Measurements from ENCODE around the gene DNAI7. TPM values are rescaled to one million over a fixed set of nuclear protein-coding genes. Genes with fewer than 3 reads are reported as not detected.

The DNAI7 gene
- total and polyA plus RNA-seq, 2 of the 8 experiments (the other 6 are each of a cell fraction or from before 2014, with no cell fraction given), result 0.12 to 0.28 TPM

DNA sequence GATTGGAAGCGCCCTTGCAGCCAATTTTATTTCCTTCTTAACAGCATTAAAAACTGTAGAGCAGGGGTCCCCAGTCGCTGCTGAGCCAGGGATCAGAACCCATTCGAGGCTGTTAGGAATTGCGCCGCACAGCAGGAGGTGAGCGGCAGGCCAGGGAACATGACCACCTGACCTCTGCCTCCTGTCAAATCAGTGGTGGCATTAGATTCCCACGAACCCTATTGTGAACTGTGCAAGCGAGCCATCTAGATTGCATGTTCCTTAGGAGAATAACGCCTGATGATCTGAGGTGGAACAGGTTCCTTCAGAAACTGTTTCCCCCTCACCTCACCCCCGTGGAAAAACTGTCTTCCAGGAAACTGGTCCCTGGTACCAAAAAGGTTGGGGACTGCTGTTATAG, 107.4 kb downstream of the DNAI7 start (continued):
- TF ChIP-seq GTF2F1 (IDR thresholded peaks at IDR 0.05; ENCODE audit: borderline replicate concordance, low read depth, low read length) (no peak), HDAC6 (IDR thresholded peaks at IDR 0.05; ENCODE audit: low read depth, low read length) (no peak)
